ENCODE results near the gene CNTN6. TPM values are rescaled to one million over a fixed set of nuclear protein-coding genes. Genes with fewer than 3 reads are reported as not detected.
A peak's percentile ranks its signal among the peaks of the same experiment; 100 is the strongest.

CNTN6 gene
- polyA plus RNA-seq, 6 donors from 2014 or later, result not detected

DNA sequence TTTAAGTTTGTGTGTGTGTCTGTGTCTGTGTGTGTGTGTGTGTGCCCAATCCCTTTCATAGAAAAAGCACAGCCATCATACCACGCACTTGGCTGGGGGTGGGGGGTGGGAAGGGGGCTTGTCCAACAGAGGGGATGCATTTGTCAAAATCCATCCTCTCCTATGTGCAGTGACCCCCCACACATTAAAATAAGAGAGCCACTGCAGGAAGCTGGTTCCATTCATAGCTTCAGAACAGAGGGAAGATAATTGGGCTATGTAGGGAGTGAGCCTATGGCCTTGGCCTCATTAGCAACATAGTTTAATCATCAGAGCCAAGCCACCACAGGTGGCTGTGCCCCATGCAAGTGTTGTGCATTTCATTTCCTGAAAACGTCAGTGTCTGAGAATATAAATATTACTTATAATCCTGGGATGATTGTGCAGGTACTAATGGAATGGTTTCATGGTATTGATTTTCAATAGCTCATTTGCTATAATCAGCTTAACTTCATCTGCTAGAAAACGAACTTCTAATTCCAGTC lies 330.8 kb downstream of the CNTN6 start:
- Mint-ChIP-seq H3K9me3 (peaks cover 0 to 4% (median 3%) of the 10 kb centered on the region in 7 donors), H3K27ac (no peak overlapping the region), H3K4me1 (no peaks in the 10 kb centered on the region), H3K27me3 (no peaks in the 10 kb centered on the region), H3K4me3 (no peak overlapping the region), H3K36me3 (no peaks in the 10 kb centered on the region)
- ATAC-seq (ENCODE audit: low read depth in 2 of 2), result no peak
- DNase-seq, result no peak

DNA sequence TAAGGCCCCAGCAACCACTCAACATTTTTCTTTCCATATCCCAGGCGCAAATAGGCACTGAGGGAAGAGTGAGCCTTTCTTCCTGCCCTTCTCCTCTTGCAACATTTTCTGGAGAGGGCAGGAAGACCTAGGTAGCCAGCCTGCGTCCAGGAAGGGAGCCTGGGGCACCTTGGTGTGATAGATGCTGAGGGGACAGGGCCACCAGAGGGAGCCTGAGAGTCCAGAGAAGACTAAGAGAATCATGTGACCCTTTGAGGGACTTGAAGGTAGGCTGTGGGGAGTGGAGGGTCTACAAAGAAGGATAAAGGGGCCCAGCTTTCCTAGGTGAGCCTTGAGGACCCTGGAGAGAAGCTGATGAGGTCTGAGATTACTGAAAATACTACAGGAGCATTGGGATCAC lies 346.6 kb downstream of the CNTN6 start:
- H3K27me3 Mint-ChIP-seq, result no peaks in the 10 kb centered on the region
- H3K27ac Mint-ChIP-seq, result peak overlapping the region in 2 of 6 donors; percentile 16 to 23
- H3K36me3 Mint-ChIP-seq, result no peaks in the 10 kb centered on the region
- peaks cover 0 to 8% (median 2%) of the 10 kb centered on the region in 7 donors for H3K9me3 Mint-ChIP-seq
- DNase-seq (no peak), ATAC-seq (ENCODE audit: low read depth in 2 of 2) (no peak)
- no peaks in the 10 kb centered on the region for H3K4me1 Mint-ChIP-seq
- no peak overlapping the region for H3K4me3 Mint-ChIP-seq

DNA sequence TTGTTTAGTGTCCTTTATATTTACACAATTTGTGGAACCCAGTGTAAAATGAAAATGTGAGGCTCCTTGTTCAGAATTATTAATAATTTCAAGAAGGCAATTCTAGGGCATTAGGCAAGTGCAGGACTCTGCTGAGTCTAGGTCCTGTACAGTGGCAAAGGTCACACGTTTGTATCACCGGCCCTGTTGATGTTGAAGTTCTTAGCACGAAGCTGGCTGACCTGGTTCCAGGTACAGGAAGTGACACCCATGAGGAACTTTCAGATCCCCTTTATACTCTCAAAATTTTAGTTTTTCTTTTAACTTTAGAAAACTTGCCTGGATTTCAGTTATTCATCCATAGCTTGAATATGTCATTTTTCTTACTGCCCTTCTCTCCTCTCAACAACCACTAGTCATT lies 349.4 kb downstream of the CNTN6 start:
- Mint-ChIP-seq H3K9me3 (peaks cover 0 to 6% (median 4%) of the 10 kb centered on the region in 7 donors), H3K27ac (no peak overlapping the region), H3K27me3 (no peaks in the 10 kb centered on the region), H3K4me3 (no peak overlapping the region), H3K4me1 (no peaks in the 10 kb centered on the region), H3K36me3 (no peaks in the 10 kb centered on the region)
- ATAC-seq (ENCODE audit: low read depth in 2 of 2), result peak in 1 of 2 donors; percentile 76
- no peak for DNase-seq

DNA sequence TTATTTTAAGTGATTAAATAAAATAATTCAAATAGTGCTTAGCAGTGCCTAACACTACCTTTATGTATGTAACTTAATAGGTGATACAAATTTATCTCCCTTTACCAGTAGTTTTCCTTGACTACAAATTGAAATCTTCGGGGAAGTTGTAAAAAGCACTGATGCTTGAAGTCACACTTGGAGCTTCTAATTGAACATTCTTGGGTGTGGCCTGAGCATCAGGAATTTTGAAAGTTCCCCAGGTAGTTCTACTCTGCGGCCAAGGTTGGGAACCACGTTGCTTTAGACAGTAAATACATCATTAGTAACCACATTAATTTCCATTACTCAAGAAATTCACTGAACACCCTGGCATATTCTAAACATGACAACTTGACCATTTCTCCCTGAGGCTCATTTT lies 351.4 kb downstream of the CNTN6 start:
- Mint-ChIP-seq H3K4me1 (no peaks in the 10 kb centered on the region), H3K27me3 (no peaks in the 10 kb centered on the region), H3K4me3 (no peak overlapping the region), H3K27ac (no peak overlapping the region), H3K9me3 (peaks cover 0 to 6% (median 4%) of the 10 kb centered on the region in 7 donors), H3K36me3 (no peaks in the 10 kb centered on the region)
- DNase-seq (no peak), ATAC-seq (ENCODE audit: low read depth in 2 of 2) (no peak)

DNA sequence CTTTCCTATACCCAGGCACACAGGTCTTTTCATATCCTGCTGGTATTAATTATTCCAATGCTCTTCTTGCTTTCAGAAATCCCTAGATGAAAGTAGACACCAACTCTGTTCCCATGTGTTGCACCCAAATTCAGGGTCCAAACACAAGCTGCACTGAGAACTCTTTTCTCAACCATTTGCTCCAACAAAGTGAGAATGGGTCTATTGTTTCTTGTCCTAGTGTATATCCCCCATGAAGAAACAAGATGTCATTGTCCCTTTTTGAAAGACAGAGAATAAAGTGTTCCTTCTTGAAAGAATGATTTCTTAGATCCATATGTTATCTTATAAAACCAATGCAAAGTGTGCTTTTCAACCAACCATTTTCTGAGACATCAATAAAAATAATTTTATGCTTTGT lies 353.7 kb downstream of the CNTN6 start:
- no peaks in the 10 kb centered on the region for H3K36me3 Mint-ChIP-seq
- no peaks in the 10 kb centered on the region for H3K4me1 Mint-ChIP-seq
- no peak for ATAC-seq (ENCODE audit: low read depth in 2 of 2)
- no peak for DNase-seq
- H3K4me3 Mint-ChIP-seq, result no peak overlapping the region
- no peak overlapping the region for H3K27ac Mint-ChIP-seq
- no peaks in the 10 kb centered on the region for H3K27me3 Mint-ChIP-seq
- H3K9me3 Mint-ChIP-seq, result peaks cover 0 to 2% (median 0%) of the 10 kb centered on the region in 7 donors

DNA sequence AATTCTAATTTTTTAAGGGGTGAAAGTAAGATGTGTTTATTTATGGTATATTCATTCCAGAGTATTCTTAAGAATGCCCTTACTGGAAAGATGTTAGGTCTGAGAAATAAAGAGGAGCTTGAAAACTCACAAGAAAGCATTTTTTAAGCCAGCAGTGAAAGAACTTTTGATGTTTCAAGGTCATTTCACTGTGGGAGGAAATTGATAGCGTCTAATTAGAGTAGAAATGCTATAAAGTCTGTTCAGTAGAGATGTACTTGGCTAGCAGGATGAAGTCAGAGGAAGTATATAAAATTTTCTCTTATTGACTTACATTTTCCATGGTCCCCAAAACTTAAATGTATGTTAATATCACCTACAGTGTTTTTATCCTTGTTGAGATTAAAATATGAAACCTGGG lies 354.6 kb downstream of the CNTN6 start:
- peaks cover 0 to 2% (median 0%) of the 10 kb centered on the region in 7 donors for H3K9me3 Mint-ChIP-seq
- H3K27me3 Mint-ChIP-seq, result no peaks in the 10 kb centered on the region
- H3K36me3 Mint-ChIP-seq, result no peaks in the 10 kb centered on the region
- H3K4me3 Mint-ChIP-seq, result no peak overlapping the region
- no peaks in the 10 kb centered on the region for H3K4me1 Mint-ChIP-seq
- no peak for DNase-seq
- no peak overlapping the region for H3K27ac Mint-ChIP-seq
- ATAC-seq (ENCODE audit: low read depth in 2 of 2), result no peak

DNA sequence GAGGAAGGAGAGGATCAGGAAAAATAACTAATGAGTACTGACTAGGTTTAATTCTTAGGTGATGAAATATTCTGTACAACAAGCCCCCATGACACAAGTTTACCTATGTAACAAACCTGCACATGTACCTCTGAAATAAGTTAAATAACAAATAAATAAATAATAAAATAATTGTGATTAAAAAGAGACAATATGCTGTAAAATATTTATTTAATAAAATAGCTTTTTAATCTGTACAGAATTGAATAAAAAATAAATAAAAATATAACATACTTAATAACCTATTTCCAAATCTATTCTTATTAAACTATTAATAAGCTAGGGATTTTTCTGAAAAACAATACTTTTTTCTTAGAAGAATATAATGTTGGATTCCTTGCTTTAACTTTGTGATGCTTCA lies 355.6 kb downstream of the CNTN6 start:
- H3K27me3 Mint-ChIP-seq, result no peaks in the 10 kb centered on the region
- H3K9me3 Mint-ChIP-seq, result peaks cover 0 to 4% (median 1%) of the 10 kb centered on the region in 7 donors
- no peaks in the 10 kb centered on the region for H3K4me1 Mint-ChIP-seq
- H3K27ac Mint-ChIP-seq, result no peak overlapping the region
- DNase-seq, result no peak
- H3K36me3 Mint-ChIP-seq, result no peaks in the 10 kb centered on the region
- no peak overlapping the region for H3K4me3 Mint-ChIP-seq
- ATAC-seq (ENCODE audit: low read depth in 2 of 2), result no peak
